ENCODE results near the gene KRTAP10-4. TPM values are rescaled to one million over a fixed set of nuclear protein-coding genes. Genes with fewer than 3 reads are reported as not detected.
"Not testable (repeated sequence)": the region's sequence is repeated elsewhere in the genome, so short reads cannot be mapped to it uniquely, and the experiment has no call there.

KRTAP10-4 gene
- not detected for total RNA-seq

GRCh38 chr21:44573630-44574456 lies at the start of gene KRTAP10-4:
Gene KRTAP10-4, plus strand, starts transcription at chr21:44573729. Its CDS starts 30 bp downstream, at chr21:44573759.
- H3K27ac Mint-ChIP-seq; intact Hi-C loops (cut with micrococcal nuclease); H3K4me3 Mint-ChIP-seq; H3K4me1 Mint-ChIP-seq (ENCODE audit: low read depth); POLR2A ChIA-PET; H3K27me3 Mint-ChIP-seq; H3K36me3 Mint-ChIP-seq; DNase-seq: not testable (repeated sequence)
- H3K9me3 Mint-ChIP-seq = peaks cover 22% of the 10 kb centered on the region
- CTCF ChIA-PET = interaction anchor here (0.6 kb wide), 1 partner anchor 20 kb away, joined by 3 read pairs; no protein-coding TSS in a partner anchor

- H3K27ac Mint-ChIP-seq = no peak overlapping the region
Observed at GRCh38 chr21:44524414-44525371, 48.8 kb upstream of the KRTAP10-4 start.

GRCh38 chr21:44525391-44526095 lies 48.0 kb upstream of the KRTAP10-4 start:
- ChIA-PET POLR2A (no interaction called here), CTCF (no interaction called here)
- Mint-ChIP-seq H3K27me3 (no peaks in the 10 kb centered on the region), H3K36me3 (no peaks in the 10 kb centered on the region), H3K4me1 (ENCODE audit: low read depth) (no peaks in the 10 kb centered on the region), H3K9me3 (no peaks in the 10 kb centered on the region), H3K4me3 (no peak overlapping the region), H3K27ac (no peak overlapping the region)
- intact Hi-C loops (cut with micrococcal nuclease) = no loop called here
- peak; percentile 2 for DNase-seq

More at GRCh38 chr21:44524414-44525371, 48.8 kb upstream of the KRTAP10-4 start:
- ChIA-PET POLR2A (no interaction called here), CTCF (interaction anchor here (0.7 kb wide), 1 partner anchor 257 kb away, joined by 4 read pairs; no protein-coding TSS in a partner anchor)
- Mint-ChIP-seq H3K4me3 (no peak overlapping the region), H3K4me1 (ENCODE audit: low read depth) (no peaks in the 10 kb centered on the region), H3K36me3 (no peaks in the 10 kb centered on the region), H3K27me3 (no peaks in the 10 kb centered on the region), H3K9me3 (no peaks in the 10 kb centered on the region)
- intact Hi-C loops (cut with micrococcal nuclease) = no loop called here
- DNase-seq = peak; percentile 10

GRCh38 chr21:44526096-44526997 lies 47.2 kb upstream of the KRTAP10-4 start:
- ChIA-PET CTCF (no interaction called here), POLR2A (no interaction called here)
- Mint-ChIP-seq H3K4me1 (ENCODE audit: low read depth) (no peaks in the 10 kb centered on the region), H3K36me3 (no peaks in the 10 kb centered on the region), H3K4me3 (no peak overlapping the region), H3K27ac (no peak overlapping the region), H3K9me3 (no peaks in the 10 kb centered on the region), H3K27me3 (no peaks in the 10 kb centered on the region)
- intact Hi-C loops (cut with micrococcal nuclease) = no loop called here
- no peak for DNase-seq

GRCh38 chr21:44527156-44527982 lies 46.2 kb upstream of the KRTAP10-4 start:
- H3K36me3 Mint-ChIP-seq = no peaks in the 10 kb centered on the region
- POLR2A ChIA-PET = no interaction called here
- intact Hi-C loops (cut with micrococcal nuclease) = no loop called here
- H3K4me3 Mint-ChIP-seq = no peak overlapping the region
- DNase-seq = no peak
- no peaks in the 10 kb centered on the region for H3K4me1 Mint-ChIP-seq (ENCODE audit: low read depth)
- H3K27ac Mint-ChIP-seq = no peak overlapping the region
- CTCF ChIA-PET = no interaction called here
- H3K9me3 Mint-ChIP-seq = no peaks in the 10 kb centered on the region
- H3K27me3 Mint-ChIP-seq = no peaks in the 10 kb centered on the region

- no peaks in the 10 kb centered on the region for H3K27me3 Mint-ChIP-seq
- no peaks in the 10 kb centered on the region for H3K36me3 Mint-ChIP-seq
- H3K4me1 Mint-ChIP-seq (ENCODE audit: low read depth) = no peaks in the 10 kb centered on the region
- no peaks in the 10 kb centered on the region for H3K9me3 Mint-ChIP-seq
- intact Hi-C loops (cut with micrococcal nuclease) = no loop called here
- no peak for DNase-seq
- H3K27ac Mint-ChIP-seq = no peak overlapping the region
- CTCF ChIA-PET = no interaction called here
- POLR2A ChIA-PET = no interaction called here
- H3K4me3 Mint-ChIP-seq = no peak overlapping the region
Observed at GRCh38 chr21:44527983-44528633, 45.4 kb upstream of the KRTAP10-4 start.

- Mint-ChIP-seq H3K4me3 (no peak overlapping the region), H3K36me3 (no peaks in the 10 kb centered on the region), H3K9me3 (no peaks in the 10 kb centered on the region), H3K27ac (no peak overlapping the region), H3K4me1 (ENCODE audit: low read depth) (no peaks in the 10 kb centered on the region), H3K27me3 (no peaks in the 10 kb centered on the region)
- CTCF ChIA-PET = no interaction called here
- DNase-seq = no peak
- POLR2A ChIA-PET = no interaction called here
- intact Hi-C loops (cut with micrococcal nuclease) = no loop called here
Observed at GRCh38 chr21:44528634-44528995, 44.9 kb upstream of the KRTAP10-4 start.

- H3K4me3 Mint-ChIP-seq = no peak overlapping the region
- no peak for DNase-seq
- no peaks in the 10 kb centered on the region for H3K4me1 Mint-ChIP-seq (ENCODE audit: low read depth)
- H3K36me3 Mint-ChIP-seq = no peaks in the 10 kb centered on the region
- intact Hi-C loops (cut with micrococcal nuclease) = no loop called here
- no peak overlapping the region for H3K27ac Mint-ChIP-seq
- CTCF ChIA-PET = no interaction called here
- no peaks in the 10 kb centered on the region for H3K27me3 Mint-ChIP-seq
- POLR2A ChIA-PET = no interaction called here
- no peaks in the 10 kb centered on the region for H3K9me3 Mint-ChIP-seq
Observed at GRCh38 chr21:44529011-44529421, 44.5 kb upstream of the KRTAP10-4 start.

- Mint-ChIP-seq H3K27ac (no peak overlapping the region), H3K9me3 (no peaks in the 10 kb centered on the region), H3K27me3 (no peaks in the 10 kb centered on the region), H3K4me3 (no peak overlapping the region), H3K36me3 (no peaks in the 10 kb centered on the region), H3K4me1 (ENCODE audit: low read depth) (no peaks in the 10 kb centered on the region)
- intact Hi-C loops (cut with micrococcal nuclease) = no loop called here
- POLR2A ChIA-PET = no interaction called here
- DNase-seq = no peak
- CTCF ChIA-PET = no interaction called here
Observed at GRCh38 chr21:44529503-44530125, 43.9 kb upstream of the KRTAP10-4 start.

GRCh38 chr21:44530221-44530902 lies 43.2 kb upstream of the KRTAP10-4 start:
- CTCF ChIA-PET = no interaction called here
- Mint-ChIP-seq H3K9me3 (no peaks in the 10 kb centered on the region), H3K27ac (no peak overlapping the region), H3K27me3 (no peaks in the 10 kb centered on the region), H3K4me3 (no peak overlapping the region), H3K4me1 (ENCODE audit: low read depth) (no peaks in the 10 kb centered on the region), H3K36me3 (no peaks in the 10 kb centered on the region)
- intact Hi-C loops (cut with micrococcal nuclease) = no loop called here
- POLR2A ChIA-PET = no interaction called here
- no peak for DNase-seq

Data from activated CD4-positive, alpha-beta memory T cell treated with anti-CD3 and anti-CD28 coated beads for 36 hours (primary cell).